ENCODE results near the gene STK25.

- TF ChIP-seq GATA2 (IDR thresholded peaks at IDR 0.05; ENCODE audit: low read depth, low read length) (no peak), GATA3 (IDR thresholded peaks at IDR 0.05; ENCODE audit: low read depth, low read length) (no peak)
Measured at GRCh38 chr2:241483305-241483704, 25.1 kb downstream of the STK25 start.
